Endothelial cell of umbilical vein (primary cell): ENCODE results near the gene EHMT1.

Experiments
- CTCF ChIP-seq, 2 donors: IDR thresholded peaks; 1 replicate in 1 of 2; 2 replicates in 1 of 2; pipeline ENCODE4 v1.5.1; 2011; ENCODE audit warnings: low read length in 2 of 2, mild to moderate bottlenecking in 2 of 2, moderate library complexity in 2 of 2, control low read depth in 1 of 2, inconsistent platforms in 1 of 2, low read depth in 1 of 2; ENCODE audit not compliant: insufficient read depth in 1 of 2; ENCODE audit errors: extremely low read depth in 1 of 2
- EZH2 ChIP-seq: IDR thresholded peaks from 2 replicates; pipeline ENCODE4 v1.6.1; 2012; ENCODE audit warnings: borderline replicate concordance, low read depth, mild to moderate bottlenecking, moderate library complexity, low read length, inconsistent platforms; ENCODE audit not compliant: severe bottlenecking
- FOS ChIP-seq: IDR thresholded peaks from 2 replicates; pipeline ENCODE4 v1.6.1; 2011; ENCODE audit warnings: mild to moderate bottlenecking, low read length, moderate library complexity, borderline replicate concordance; ENCODE audit not compliant: insufficient read depth
- MYC ChIP-seq: IDR thresholded peaks from one replicate; pipeline ENCODE4 v1.6.1; 2011; ENCODE audit warnings: mild to moderate bottlenecking, low read depth, low read length
- POLR2A ChIP-seq: IDR thresholded peaks from 2 replicates; pipeline ENCODE4 v1.6.1; 2012; ENCODE audit warnings: low read depth, mild to moderate bottlenecking, control low read depth, low read length
- POLR2AphosphoS5 ChIP-seq: IDR thresholded peaks from 2 replicates; pipeline ENCODE4 v1.6.1; 2012; ENCODE audit warnings: low read depth, mild to moderate bottlenecking, control low read depth, low read length, moderate library complexity; ENCODE audit not compliant: insufficient read depth

- TF ChIP-seq CTCF (IDR thresholded peaks at IDR 0.05; ENCODE audit: extremely low read depth in 1 of 2, insufficient read depth in 1 of 2, low read depth in 1 of 2, low read length in 2 of 2) (no peak), FOS (no peak), EZH2 (no peak), POLR2AphosphoS5 (peak; percentile 47), MYC (no peak), POLR2A (no peak)
Measured at GRCh38 chr9:137590469-137591383, 28.1 kb upstream of the EHMT1 start, which contains the start of gene ZMYND19.
